ENCODE data around the gene DCAF5. TPM values are rescaled to one million over a fixed set of nuclear protein-coding genes. Genes with fewer than 3 reads are reported as not detected.
"Not testable (repeated sequence)": the region's sequence is repeated elsewhere in the genome, so short reads cannot be mapped to it uniquely, and the experiment has no call there.

Gene DCAF5
- total RNA-seq, 1 donor from 2014 or later, result 48.3 TPM

DNA sequence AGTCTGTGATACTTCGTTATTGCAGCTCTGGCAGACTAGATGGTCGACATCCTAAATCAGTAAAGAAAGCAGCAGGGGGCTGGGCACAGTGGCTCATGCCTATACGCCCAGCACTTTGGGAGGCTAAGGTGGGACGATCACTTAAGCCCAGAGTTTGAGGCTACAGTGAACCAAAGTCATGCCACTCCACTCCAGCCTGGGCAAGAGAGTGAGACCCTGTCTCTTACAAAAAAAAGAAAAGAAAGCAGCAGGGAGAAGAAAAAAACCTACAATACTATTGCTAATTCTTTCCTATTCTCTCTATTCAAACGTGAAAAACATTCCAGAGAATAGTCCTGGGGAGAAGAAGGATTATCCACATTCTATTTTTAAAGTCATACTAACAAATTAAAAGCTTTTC is 79.5 kb downstream of the DCAF5 start:
- Mint-ChIP-seq H3K27ac (ENCODE audit: unreplicated experiment) (no peak overlapping the region), H3K36me3 (ENCODE audit: low read depth) (peaks cover 19% of the 10 kb centered on the region)

DNA sequence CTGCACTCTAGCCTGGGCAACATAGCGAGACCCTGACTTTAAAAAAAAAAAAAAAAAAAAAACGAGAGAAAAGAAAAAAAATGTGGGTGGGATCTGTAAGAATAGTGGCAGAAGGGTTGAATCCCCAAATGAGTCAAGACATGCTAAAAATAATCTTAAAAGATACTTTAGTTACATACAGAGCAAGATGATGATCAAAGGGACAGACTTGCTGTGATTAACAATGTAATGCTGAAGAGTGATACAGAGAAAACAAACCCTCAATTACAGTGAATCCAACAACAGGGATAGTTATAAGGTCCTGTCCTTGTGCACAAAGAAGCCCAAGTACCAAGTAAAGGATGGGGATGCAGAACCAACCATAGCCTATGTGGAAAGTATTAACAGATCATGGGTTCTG is 80.3 kb downstream of the DCAF5 start:
- H3K36me3 Mint-ChIP-seq (ENCODE audit: low read depth), result peaks cover 18% of the 10 kb centered on the region
- H3K27ac Mint-ChIP-seq (ENCODE audit: unreplicated experiment), result peak overlapping the region; percentile 65
- no peaks in the 10 kb centered on the region for H3K27me3 Mint-ChIP-seq (ENCODE audit: low read depth)
- no peak overlapping the region for H3K4me3 Mint-ChIP-seq (ENCODE audit: unreplicated experiment)
- TF ChIP-seq CTCF (IDR thresholded peaks at IDR 0.05), result no peak
- no peaks in the 10 kb centered on the region for H3K9me3 Mint-ChIP-seq (ENCODE audit: low read depth)
- peaks cover 49% of the 10 kb centered on the region for H3K4me1 Mint-ChIP-seq (ENCODE audit: low read depth)
- no peak for DNase-seq (ENCODE audit: low spot score)

More for the DNA sequence above, 79.5 kb downstream of the DCAF5 start:
- Mint-ChIP-seq H3K27me3 (ENCODE audit: low read depth) (no peaks in the 10 kb centered on the region), H3K4me1 (ENCODE audit: low read depth) (peaks cover 52% of the 10 kb centered on the region), H3K9me3 (ENCODE audit: low read depth) (no peaks in the 10 kb centered on the region), H3K4me3 (ENCODE audit: unreplicated experiment) (no peak overlapping the region)
- DNase-seq (ENCODE audit: low spot score), result no peak
- TF ChIP-seq CTCF (IDR thresholded peaks at IDR 0.05), result no peak

GRCh38 chr14:69068744-69069421 is 84.0 kb downstream of the DCAF5 start:
- Mint-ChIP-seq H3K4me3 (ENCODE audit: unreplicated experiment) (no peak overlapping the region), H3K27ac (ENCODE audit: unreplicated experiment) (peak overlapping the region; percentile 97)
- DNase-seq (ENCODE audit: low spot score), result no peak

DNA sequence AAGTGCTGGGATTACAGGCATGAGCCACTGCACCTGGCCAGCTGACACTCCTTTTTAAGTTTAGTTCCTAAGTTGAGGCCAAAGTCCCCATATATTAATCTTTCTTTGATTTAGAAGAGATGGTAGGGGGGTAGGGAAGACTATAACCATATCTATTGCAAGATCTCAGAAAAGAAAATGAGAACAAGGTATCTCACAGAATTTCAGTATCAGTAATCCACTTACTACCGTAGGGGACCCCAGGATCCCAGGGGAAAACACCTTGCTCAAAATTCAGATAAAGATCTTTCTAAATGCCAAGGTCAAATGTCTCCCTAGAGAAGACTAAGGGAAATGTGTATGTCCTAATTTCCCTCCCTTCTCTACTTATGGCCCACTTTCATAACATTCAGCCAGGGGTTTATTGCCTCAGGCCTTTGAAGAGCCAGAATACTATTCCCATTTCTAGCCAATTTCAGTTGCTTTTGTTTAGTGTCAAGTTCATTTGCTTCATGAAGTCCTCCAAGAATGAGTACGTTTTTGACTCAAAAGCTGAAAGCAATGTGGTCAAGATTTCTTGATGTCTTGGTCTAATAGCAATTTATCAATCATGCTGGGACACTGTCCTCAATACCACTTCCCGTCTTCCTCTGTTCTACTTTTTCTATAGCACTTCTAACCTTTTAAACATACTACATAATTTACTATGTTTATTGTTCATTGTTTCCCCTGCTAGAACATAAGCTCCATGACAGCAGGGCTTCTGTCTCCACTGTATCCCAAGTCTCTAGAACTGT is 86.3 kb downstream of the DCAF5 start:
- no peaks in the 10 kb centered on the region for H3K27me3 Mint-ChIP-seq (ENCODE audit: low read depth)
- no peaks in the 10 kb centered on the region for H3K9me3 Mint-ChIP-seq (ENCODE audit: low read depth)
- H3K36me3 Mint-ChIP-seq (ENCODE audit: low read depth), result peaks cover 7% of the 10 kb centered on the region
- H3K4me3 Mint-ChIP-seq (ENCODE audit: unreplicated experiment), result no peak overlapping the region
- no peak overlapping the region for H3K27ac Mint-ChIP-seq (ENCODE audit: unreplicated experiment)
- TF ChIP-seq CTCF (IDR thresholded peaks at IDR 0.05), result no peak
- no peak for DNase-seq (ENCODE audit: low spot score)
- peaks cover 36% of the 10 kb centered on the region for H3K4me1 Mint-ChIP-seq (ENCODE audit: low read depth)

More at GRCh38 chr14:69068744-69069421, 84.0 kb downstream of the DCAF5 start:
- no peak for TF ChIP-seq CTCF (IDR thresholded peaks at IDR 0.05)
- Mint-ChIP-seq H3K36me3 (ENCODE audit: low read depth) (peaks cover 15% of the 10 kb centered on the region), H3K4me1 (ENCODE audit: low read depth) (peaks cover 38% of the 10 kb centered on the region), H3K9me3 (ENCODE audit: low read depth) (no peaks in the 10 kb centered on the region), H3K27me3 (ENCODE audit: low read depth) (no peaks in the 10 kb centered on the region)

- DNase-seq (ENCODE audit: low spot score); H3K27ac Mint-ChIP-seq (ENCODE audit: unreplicated experiment); H3K9me3 Mint-ChIP-seq (ENCODE audit: low read depth); H3K4me3 Mint-ChIP-seq (ENCODE audit: unreplicated experiment); H3K27me3 Mint-ChIP-seq (ENCODE audit: low read depth): not testable (repeated sequence)
- Mint-ChIP-seq H3K4me1 (ENCODE audit: low read depth) (peaks cover 32% of the 10 kb centered on the region), H3K36me3 (ENCODE audit: low read depth) (peaks cover 11% of the 10 kb centered on the region)
Measured at GRCh38 chr14:69065934-69066333, 87.0 kb downstream of the DCAF5 start.

All from chondrocyte (in vitro differentiated cells).